Kidney epithelial cell (primary cell): ENCODE results near the gene C1QC. TPM values are rescaled to one million over a fixed set of nuclear protein-coding genes. Genes with fewer than 3 reads are reported as not detected.
"Not testable (repeated sequence)": the region's sequence is repeated elsewhere in the genome, so short reads cannot be mapped to it uniquely, and the experiment has no call there.

Experiments used
- DNase-seq: peaks from one replicate; pipeline ENCODE4 v3.0.0-alpha.2; 2010; ENCODE audit warnings: low read depth
- H3K27me3 ChIP-seq: 2 replicates; pipeline ENCODE4 v1.6.0; 2011; ENCODE audit warnings: low read length; ENCODE audit not compliant: control insufficient read depth, insufficient read depth
- H3K36me3 ChIP-seq: 2 replicates; pipeline ENCODE4 v1.5.1; 2011; ENCODE audit warnings: low read length; ENCODE audit not compliant: control insufficient read depth, insufficient read depth
- H3K4me3 ChIP-seq: 2 replicates; pipeline ENCODE4 v1.5.1; 2011; ENCODE audit warnings: low read depth, mild to moderate bottlenecking, control low read depth, low read length
- total RNA-seq: library from RNA; depleted of rRNA; stranded (reverse); fragments of >200 nt; gene quantifications from 2 replicates; pipeline ENCODE4 v1.2.3, GENCODE V29; 2015
- TF ChIP-seq, protein P1 (sequence below): IDR thresholded peaks from 2 replicates; pipeline ENCODE4 v1.5.1; 2011; ENCODE audit warnings: mild to moderate bottlenecking, moderate library complexity, low read length, control low read depth, inconsistent platforms; ENCODE audit not compliant: insufficient read depth, poor library complexity, severe bottlenecking

C1QC gene
- total RNA-seq, 1 donor from 2014 or later, result 0.58 TPM

DNA sequence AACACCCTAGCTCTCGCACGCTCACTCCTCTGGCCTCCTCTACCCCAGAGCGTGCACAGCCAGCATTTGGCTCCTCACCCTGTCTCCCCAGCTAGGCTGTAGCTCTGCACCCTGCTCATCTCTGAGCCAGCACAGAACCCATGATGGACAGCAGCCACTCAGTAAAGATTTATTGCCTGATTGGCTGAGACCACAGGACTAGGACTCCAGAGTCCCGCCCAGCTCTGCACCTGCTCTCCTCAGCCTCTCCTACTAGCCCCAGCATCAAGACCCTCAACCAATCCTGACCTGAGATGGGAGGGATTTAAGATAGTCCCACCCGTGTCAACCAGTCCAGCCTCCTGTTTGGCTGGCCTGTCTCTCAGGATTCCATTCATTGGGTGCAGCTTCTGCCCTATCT is 18.9 kb downstream of the C1QC start:
- TF ChIP-seq, protein P1, sequence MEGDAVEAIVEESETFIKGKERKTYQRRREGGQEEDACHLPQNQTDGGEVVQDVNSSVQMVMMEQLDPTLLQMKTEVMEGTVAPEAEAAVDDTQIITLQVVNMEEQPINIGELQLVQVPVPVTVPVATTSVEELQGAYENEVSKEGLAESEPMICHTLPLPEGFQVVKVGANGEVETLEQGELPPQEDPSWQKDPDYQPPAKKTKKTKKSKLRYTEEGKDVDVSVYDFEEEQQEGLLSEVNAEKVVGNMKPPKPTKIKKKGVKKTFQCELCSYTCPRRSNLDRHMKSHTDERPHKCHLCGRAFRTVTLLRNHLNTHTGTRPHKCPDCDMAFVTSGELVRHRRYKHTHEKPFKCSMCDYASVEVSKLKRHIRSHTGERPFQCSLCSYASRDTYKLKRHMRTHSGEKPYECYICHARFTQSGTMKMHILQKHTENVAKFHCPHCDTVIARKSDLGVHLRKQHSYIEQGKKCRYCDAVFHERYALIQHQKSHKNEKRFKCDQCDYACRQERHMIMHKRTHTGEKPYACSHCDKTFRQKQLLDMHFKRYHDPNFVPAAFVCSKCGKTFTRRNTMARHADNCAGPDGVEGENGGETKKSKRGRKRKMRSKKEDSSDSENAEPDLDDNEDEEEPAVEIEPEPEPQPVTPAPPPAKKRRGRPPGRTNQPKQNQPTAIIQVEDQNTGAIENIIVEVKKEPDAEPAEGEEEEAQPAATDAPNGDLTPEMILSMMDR, result no peak
- Histone ChIP-seq H3K27me3 (peaks cover 10% of the 10 kb centered on the region), H3K36me3 (no peaks in the 10 kb centered on the region), H3K4me3 (no peak overlapping the region)
- no peak for DNase-seq

DNA sequence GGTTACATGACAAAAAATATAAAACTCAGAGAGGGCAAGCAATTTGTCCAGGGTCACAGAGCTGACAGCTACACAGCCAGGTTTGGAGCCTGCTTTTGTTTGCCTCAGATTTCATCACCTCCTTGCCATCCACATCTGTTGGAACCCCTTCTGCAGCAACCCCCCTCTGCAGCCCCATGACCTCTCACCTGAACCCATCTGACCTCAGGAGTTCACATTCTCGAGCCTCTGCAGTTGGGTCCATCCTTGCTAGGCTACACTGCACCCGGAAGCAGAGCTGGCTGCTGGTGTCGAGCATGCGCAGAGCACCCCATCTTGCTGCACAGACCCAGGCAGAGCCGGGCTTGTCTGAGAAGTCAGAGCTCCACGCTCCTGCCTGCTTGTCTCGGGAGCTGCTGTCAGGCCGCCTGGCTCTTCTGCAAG is 19.6 kb downstream of the C1QC start:
- DNase-seq, result no peak
- Histone ChIP-seq H3K4me3 (no peak overlapping the region), H3K36me3 (no peaks in the 10 kb centered on the region), H3K27me3 (peaks cover 15% of the 10 kb centered on the region)
- TF ChIP-seq, protein P1, result no peak

DNA sequence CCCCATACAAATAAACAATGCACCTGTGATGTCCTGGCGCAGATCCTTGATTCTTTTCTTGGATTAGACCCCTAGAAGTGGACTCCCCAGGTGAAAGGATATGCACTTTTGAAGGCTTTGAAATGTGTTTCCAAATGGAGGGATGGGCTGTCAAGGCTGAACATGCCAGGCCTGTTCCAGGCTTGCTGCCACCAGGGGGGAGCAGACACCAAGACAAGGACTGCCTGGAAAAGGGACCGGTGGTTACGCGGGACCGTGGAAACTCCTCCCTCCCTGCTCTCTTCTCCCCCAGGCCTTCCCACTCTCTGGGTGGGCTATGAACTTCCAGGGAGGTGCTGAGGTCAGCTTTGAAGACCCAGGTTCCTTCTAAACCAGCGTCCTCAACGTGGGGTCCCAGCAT is 22.3 kb downstream of the C1QC start:
- Histone ChIP-seq H3K36me3 (no peaks in the 10 kb centered on the region), H3K27me3 (peaks cover 26% of the 10 kb centered on the region), H3K4me3 (no peak overlapping the region)
- no peak for DNase-seq
- TF ChIP-seq, protein P1, result peak; percentile 77

DNA sequence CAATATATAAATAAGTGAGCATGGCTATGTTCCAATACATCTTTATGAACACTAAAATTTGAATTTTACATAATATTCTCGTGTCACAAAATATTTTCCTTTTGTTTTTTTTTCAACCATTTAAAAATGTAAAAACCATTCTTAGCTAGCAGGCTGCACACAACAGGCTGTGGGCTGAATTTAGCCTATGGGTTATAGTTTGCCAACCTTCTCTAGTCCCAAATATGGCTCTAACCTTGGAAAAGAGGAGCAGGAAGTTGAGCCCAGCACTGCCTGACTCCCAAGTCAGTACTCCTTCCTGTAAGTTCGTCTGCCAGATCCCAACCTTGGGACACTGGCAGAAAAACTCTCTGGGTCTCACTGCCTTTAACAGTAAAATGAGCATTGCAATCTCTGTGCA is 23.0 kb downstream of the C1QC start:
- DNase-seq, result no peak
- Histone ChIP-seq H3K4me3 (no peak overlapping the region), H3K27me3 (peaks cover 32% of the 10 kb centered on the region), H3K36me3 (no peaks in the 10 kb centered on the region)
- TF ChIP-seq, protein P1, result no peak

DNA sequence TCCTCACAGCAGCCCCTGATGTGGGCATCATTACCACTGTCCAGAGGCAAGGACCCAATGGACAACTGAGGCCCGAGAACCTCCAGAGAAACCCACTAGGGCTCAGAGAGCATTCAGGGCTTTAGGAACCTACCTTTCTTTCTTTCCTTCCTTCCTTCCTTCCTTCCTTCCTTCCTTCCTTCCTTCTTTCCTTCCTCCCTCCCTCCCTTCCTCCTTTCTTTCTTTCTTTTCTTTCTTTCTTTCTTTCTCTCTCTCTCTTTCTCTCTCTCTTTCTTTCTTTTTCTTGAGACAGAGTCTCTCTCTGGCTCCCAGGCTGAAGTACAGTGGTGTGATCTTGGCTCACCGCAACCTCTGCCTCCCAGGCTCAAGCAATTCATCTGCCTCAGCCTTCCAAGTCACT is 25.4 kb downstream of the C1QC start:
- H3K27me3 ChIP-seq, result peaks cover 47% of the 10 kb centered on the region
- not testable (repeated sequence) for H3K36me3 ChIP-seq, H3K4me3 ChIP-seq, DNase-seq

DNA sequence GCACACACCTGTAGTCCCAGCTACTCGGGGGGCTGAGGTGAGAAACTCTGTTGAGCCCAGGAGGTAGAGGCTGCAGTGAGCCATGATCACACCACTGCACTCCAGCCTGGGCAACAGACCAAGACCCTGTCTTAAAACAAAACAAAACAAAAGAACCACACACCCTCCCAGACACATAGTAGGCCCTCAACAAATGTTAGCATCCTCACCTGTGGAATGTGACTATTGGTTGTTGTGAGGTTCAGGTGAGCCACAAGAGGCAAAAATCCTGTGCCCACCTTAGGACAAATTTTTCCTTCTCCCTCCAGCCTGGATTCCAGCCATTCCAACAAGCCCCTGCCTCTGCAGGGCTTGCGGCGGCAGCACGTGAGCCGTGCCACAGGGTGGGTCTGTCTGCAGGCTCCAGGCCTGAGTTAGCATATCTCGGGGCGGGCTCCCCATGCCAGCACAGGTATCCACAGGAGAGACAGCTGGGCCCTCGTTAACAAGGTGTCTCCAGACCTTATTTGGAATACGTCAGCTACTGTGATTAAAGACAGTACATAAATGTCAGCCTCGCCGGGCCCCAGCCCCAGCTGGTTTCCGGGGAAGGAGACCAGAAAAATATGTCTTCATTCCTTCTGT is 27.0 kb downstream of the C1QC start:
- H3K27me3 ChIP-seq, result peaks cover 42% of the 10 kb centered on the region
- DNase-seq, result no peak
- TF ChIP-seq, protein P1, result no peak
- H3K4me3 ChIP-seq, result no peak overlapping the region
- no peaks in the 10 kb centered on the region for H3K36me3 ChIP-seq
